ENCODE measurements around the gene PRCC.

Gene PRCC

DNA sequence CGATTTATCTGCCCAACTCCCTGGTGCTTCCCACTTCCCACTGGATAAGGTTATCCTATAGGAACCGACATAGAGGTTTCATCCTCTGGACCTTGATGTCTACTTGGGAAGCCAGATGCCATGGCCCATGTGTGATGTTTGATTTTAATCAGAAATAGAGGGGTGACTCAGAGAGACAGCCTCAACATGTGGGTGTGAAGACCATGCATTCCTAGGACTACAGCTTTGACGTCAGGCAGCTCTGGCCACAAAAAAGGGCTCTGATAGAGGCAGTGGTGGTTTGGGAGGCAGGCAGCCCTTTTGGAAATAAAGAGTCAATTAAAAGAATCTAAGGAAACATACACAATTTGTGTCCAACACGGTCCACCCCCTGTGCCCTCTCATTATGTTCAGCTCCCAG, 54.5 kb downstream of the PRCC start:
- Histone ChIP-seq H3K4me3 (ENCODE audit: low read depth, low read length) (no peak overlapping the region), H3K9ac (ENCODE audit: low read depth, low read length) (no peak overlapping the region), H3K27ac (ENCODE audit: low read depth, low read length) (no peak overlapping the region), H3K27me3 (ENCODE audit: control insufficient read depth, insufficient read depth, low read length) (peaks cover 15% of the 10 kb centered on the region; the same call in 1 of the 2 replicates), H3K9me3 (ENCODE audit: control insufficient read depth, insufficient read depth, low read length) (no peaks in the 10 kb centered on the region), H3K4me1 (ENCODE audit: control insufficient read depth, insufficient read depth, low read length) (no peaks in the 10 kb centered on the region), H3K36me3 (ENCODE audit: control insufficient read depth, insufficient read depth, low read length) (no peaks in the 10 kb centered on the region)

DNA sequence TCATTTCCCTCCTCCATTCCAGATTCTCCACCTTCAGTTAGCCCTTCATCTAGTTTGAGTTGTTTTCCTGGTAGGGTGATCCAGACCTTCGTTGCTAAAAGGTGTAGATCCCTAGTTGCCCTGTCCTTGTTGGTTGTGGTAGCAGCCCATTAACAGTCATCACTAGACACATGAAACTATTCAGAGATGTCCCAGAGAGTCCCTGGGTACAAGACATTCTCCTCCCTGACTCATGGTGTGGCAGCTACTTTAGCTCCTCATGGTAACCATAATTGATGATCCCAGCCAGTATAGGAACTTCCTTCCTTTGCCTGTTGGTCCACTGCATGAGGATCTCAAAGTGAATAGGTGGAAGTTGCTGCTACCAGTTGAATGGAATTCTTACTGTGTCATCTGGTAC, 55.3 kb downstream of the PRCC start:
- H3K9me3 ChIP-seq (ENCODE audit: control insufficient read depth, insufficient read depth, low read length), result no peaks in the 10 kb centered on the region

DNA sequence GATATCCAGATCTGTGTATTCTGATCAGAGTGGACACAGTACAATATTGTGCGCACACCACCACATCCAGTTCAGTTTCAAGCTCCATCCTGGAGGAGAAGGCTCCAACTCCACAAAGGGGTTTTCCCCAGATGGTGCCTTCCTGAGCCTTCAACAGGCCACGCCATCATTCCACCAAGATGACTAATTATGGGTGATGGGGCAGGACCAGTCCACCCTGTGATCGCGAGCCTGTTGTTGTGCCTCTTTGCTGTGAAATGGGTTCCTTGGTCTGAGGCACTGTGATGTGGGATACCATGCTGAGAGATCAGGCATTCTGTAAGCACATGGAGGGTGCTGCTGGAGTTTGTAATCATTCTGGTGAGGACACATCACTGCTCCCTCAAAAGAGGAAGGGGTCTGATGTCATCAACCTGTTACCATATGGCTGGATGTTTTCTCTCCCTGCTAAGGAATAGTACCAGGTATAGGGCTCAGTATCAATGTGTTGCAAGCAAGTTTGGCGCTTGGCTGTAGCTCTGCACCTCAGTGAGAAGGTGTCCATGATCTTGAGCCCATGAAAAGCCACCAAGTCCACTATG, 56.0 kb downstream of the PRCC start:
- no peaks in the 10 kb centered on the region for H3K9me3 ChIP-seq (ENCODE audit: control insufficient read depth, insufficient read depth, low read length)
- no peaks in the 10 kb centered on the region for H3K4me1 ChIP-seq (ENCODE audit: control insufficient read depth, insufficient read depth, low read length)
- H3K27me3 ChIP-seq (ENCODE audit: control insufficient read depth, insufficient read depth, low read length), result peaks cover 15% of the 10 kb centered on the region; the same call in 1 of the 2 replicates
- no peak overlapping the region for H3K4me3 ChIP-seq (ENCODE audit: low read depth, low read length)
- H3K9ac ChIP-seq (ENCODE audit: low read depth, low read length), result no peak overlapping the region
- no peaks in the 10 kb centered on the region for H3K36me3 ChIP-seq (ENCODE audit: control insufficient read depth, insufficient read depth, low read length)
- H3K27ac ChIP-seq (ENCODE audit: low read depth, low read length), result no peak overlapping the region

More for the DNA sequence above, 55.3 kb downstream of the PRCC start:
- peaks cover 15% of the 10 kb centered on the region; the same call in 1 of the 2 replicates for H3K27me3 ChIP-seq (ENCODE audit: control insufficient read depth, insufficient read depth, low read length)
- no peak overlapping the region for H3K27ac ChIP-seq (ENCODE audit: low read depth, low read length)
- H3K9ac ChIP-seq (ENCODE audit: low read depth, low read length), result no peak overlapping the region
- no peaks in the 10 kb centered on the region for H3K36me3 ChIP-seq (ENCODE audit: control insufficient read depth, insufficient read depth, low read length)
- no peak overlapping the region for H3K4me3 ChIP-seq (ENCODE audit: low read depth, low read length)
- no peaks in the 10 kb centered on the region for H3K4me1 ChIP-seq (ENCODE audit: control insufficient read depth, insufficient read depth, low read length)

DNA sequence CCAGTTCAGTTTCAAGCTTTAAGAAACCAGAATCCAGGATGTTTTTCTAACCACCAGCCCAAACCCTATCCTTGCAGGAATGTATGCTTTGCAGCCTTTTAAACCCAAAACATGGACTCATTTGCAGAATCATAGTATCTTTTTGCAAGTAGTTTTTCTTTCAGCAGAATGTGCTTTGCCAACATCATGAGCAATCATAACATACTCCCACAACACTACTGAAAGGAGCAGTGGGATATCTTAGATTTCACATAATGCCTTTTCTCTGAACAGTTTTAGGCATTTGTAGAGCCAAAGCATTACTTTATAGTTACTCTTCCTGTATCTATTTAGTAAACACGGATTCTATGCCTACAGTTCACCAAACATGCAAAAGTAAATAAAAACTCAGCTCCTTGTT, 59.3 kb downstream of the PRCC start:
- H3K36me3 ChIP-seq (ENCODE audit: control insufficient read depth, insufficient read depth, low read length), result no peaks in the 10 kb centered on the region
- no peak overlapping the region for H3K27ac ChIP-seq (ENCODE audit: low read depth, low read length)
- H3K4me1 ChIP-seq (ENCODE audit: control insufficient read depth, insufficient read depth, low read length), result no peaks in the 10 kb centered on the region

DNA sequence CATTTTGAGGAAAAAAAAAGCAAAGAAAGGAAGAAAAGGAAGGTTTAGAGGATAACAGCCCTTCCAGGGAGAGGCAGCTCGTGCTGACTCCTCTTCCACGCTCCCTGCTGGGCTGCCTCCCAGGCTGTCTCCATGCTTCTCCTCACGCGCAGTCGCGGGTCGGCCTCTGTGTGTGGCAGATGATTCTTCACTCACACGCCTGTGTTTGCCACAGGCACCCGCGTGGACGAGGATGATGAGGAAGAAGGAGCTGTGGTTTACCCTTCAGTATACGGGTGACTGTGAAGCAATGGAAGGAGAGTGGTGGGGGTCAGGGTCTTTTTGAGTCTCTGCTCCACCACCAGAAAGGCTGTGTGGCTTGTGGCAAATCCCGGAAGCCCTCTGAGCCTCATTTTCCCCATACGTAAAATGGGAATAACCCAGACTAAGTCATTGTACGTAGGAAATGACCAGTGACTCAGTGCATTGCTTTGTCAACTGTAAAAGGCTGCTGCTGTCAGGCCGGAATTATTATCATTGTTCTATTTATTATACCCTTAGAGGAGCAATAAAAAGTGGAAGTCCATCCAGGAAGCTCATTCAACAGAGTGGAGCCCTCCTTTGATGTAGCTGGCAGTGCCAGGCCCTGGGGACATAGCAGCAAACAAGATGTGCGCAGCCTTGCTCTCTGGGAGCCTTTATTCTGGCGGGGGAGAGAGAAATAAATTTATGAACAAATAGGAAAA, 61.2 kb downstream of the PRCC start:
- no peaks in the 10 kb centered on the region for H3K36me3 ChIP-seq (ENCODE audit: control insufficient read depth, insufficient read depth, low read length)
- no peaks in the 10 kb centered on the region for H3K4me1 ChIP-seq (ENCODE audit: control insufficient read depth, insufficient read depth, low read length)
- peaks cover 8% of the 10 kb centered on the region; the same call in 1 of the 2 replicates for H3K27me3 ChIP-seq (ENCODE audit: control insufficient read depth, insufficient read depth, low read length)
- no peaks in the 10 kb centered on the region for H3K9me3 ChIP-seq (ENCODE audit: control insufficient read depth, insufficient read depth, low read length)
- no peak overlapping the region for H3K9ac ChIP-seq (ENCODE audit: low read depth, low read length)
- H3K4me3 ChIP-seq (ENCODE audit: low read depth, low read length), result no peak overlapping the region
- no peak overlapping the region for H3K27ac ChIP-seq (ENCODE audit: low read depth, low read length)

More for the DNA sequence above, 59.3 kb downstream of the PRCC start:
- Histone ChIP-seq H3K9me3 (ENCODE audit: control insufficient read depth, insufficient read depth, low read length) (no peaks in the 10 kb centered on the region), H3K4me3 (ENCODE audit: low read depth, low read length) (no peak overlapping the region), H3K9ac (ENCODE audit: low read depth, low read length) (no peak overlapping the region), H3K27me3 (ENCODE audit: control insufficient read depth, insufficient read depth, low read length) (peaks cover 16% of the 10 kb centered on the region)

DNA sequence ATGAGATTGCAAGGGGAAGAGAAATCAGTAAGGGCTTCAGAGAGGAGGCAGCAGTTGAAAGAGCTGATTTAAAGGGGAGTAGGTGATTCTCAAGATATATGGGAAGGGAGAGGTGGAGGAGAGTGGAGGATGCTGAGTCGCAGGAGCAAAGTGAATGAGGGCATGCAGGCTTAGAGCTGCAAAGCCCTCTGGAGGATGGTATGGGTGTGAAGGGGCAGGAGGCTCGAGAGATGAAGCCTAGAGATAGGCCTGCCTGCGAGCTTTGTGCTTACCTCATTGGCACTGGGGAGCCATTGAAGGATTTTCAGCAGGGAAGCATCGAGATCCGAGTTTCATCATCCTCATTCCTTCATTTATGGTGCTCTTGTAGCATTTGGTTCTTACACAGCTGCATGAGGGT, 65.1 kb downstream of the PRCC start:
- no peaks in the 10 kb centered on the region for H3K4me1 ChIP-seq (ENCODE audit: control insufficient read depth, insufficient read depth, low read length)
- no peak overlapping the region for H3K9ac ChIP-seq (ENCODE audit: low read depth, low read length)
- H3K27me3 ChIP-seq (ENCODE audit: control insufficient read depth, insufficient read depth, low read length), result peaks cover 24% of the 10 kb centered on the region
- H3K36me3 ChIP-seq (ENCODE audit: control insufficient read depth, insufficient read depth, low read length), result no peaks in the 10 kb centered on the region
- H3K9me3 ChIP-seq (ENCODE audit: control insufficient read depth, insufficient read depth, low read length), result no peaks in the 10 kb centered on the region
- no peak overlapping the region for H3K4me3 ChIP-seq (ENCODE audit: low read depth, low read length)
- H3K27ac ChIP-seq (ENCODE audit: low read depth, low read length), result no peak overlapping the region

DNA sequence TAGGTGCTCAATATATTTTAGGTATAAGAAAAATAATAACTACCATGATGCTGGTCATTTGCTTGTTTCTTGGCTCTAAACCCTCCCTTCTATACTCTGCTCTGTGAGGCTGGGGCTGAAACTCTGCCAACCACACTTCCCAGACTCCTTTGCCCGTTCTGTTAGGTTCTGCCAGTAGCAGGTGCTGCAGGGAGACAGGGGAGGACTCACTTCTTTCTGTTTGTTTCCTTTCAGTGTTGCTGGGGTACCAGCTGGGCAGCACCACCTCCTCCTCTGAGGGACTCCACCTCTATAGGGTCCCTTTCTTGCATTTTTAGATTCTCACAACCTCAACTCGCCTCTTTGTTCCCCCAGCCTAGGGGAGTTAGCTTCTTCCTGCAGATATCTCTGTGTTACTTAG, 66.3 kb downstream of the PRCC start:
- H3K27ac ChIP-seq (ENCODE audit: low read depth, low read length), result no peak overlapping the region
- peaks cover 29% of the 10 kb centered on the region for H3K27me3 ChIP-seq (ENCODE audit: control insufficient read depth, insufficient read depth, low read length)

DNA sequence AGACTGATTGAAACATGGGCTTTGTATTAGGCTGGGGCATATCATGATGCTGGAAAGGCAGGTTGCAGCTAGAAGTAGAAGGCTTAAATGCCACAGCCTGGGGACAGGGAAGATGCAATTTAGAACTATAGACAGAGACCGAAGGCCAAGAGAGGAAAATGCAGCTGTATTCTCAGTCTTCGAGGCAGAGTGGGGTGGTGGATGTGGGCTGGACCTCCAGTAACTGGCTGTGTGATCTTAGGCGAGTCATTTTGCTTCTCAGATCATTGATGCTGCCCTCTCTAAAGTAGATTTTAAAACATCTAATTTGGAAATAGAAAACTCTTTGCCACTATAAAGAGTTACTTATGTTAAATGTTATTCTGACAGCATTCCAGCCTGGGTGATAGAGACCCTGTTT, 67.0 kb downstream of the PRCC start:
- Histone ChIP-seq H3K9me3 (ENCODE audit: control insufficient read depth, insufficient read depth, low read length) (no peaks in the 10 kb centered on the region), H3K36me3 (ENCODE audit: control insufficient read depth, insufficient read depth, low read length) (no peaks in the 10 kb centered on the region), H3K4me1 (ENCODE audit: control insufficient read depth, insufficient read depth, low read length) (peaks cover 3% of the 10 kb centered on the region; the same call in 1 of the 2 replicates), H3K27ac (ENCODE audit: low read depth, low read length) (no peak overlapping the region), H3K9ac (ENCODE audit: low read depth, low read length) (no peak overlapping the region), H3K27me3 (ENCODE audit: control insufficient read depth, insufficient read depth, low read length) (peaks cover 29% of the 10 kb centered on the region), H3K4me3 (ENCODE audit: low read depth, low read length) (no peak overlapping the region)

More for the DNA sequence above, 66.3 kb downstream of the PRCC start:
- Histone ChIP-seq H3K9ac (ENCODE audit: low read depth, low read length) (no peak overlapping the region), H3K4me1 (ENCODE audit: control insufficient read depth, insufficient read depth, low read length) (no peaks in the 10 kb centered on the region), H3K36me3 (ENCODE audit: control insufficient read depth, insufficient read depth, low read length) (no peaks in the 10 kb centered on the region), H3K9me3 (ENCODE audit: control insufficient read depth, insufficient read depth, low read length) (no peaks in the 10 kb centered on the region), H3K4me3 (ENCODE audit: low read depth, low read length) (no peak overlapping the region)

DNA sequence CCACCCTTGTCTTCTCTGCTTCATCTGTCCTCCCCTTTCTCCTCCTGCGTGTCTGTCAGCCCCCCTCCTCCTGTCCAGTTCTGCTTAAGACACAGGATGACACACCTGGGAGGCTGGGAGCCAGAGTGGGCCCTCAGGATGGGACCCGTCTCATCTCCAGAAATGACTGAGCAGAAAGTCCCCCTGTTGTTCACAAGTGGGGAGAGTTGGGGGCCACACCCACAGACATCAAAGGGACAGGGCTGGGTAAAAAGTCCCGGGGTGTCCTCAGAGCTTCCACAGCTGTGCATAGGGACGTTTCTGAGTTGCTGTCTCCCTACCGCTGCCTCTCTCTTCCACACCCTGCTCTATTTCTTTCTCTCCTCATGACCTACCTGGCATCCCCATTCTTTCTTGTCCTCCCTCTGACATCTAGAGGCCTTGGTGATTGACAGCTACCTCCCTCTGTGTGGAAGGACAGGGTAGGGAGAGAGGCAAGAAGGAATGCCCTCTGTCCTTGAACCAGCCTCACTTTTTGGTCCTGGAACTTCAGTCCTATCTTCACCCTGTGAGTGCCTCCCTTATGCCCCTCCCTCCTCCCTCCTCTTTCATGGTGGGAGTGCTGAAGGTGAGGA, 68.8 kb downstream of the PRCC start:
- H3K27ac ChIP-seq (ENCODE audit: low read depth, low read length), result no peak overlapping the region
- H3K9ac ChIP-seq (ENCODE audit: low read depth, low read length), result no peak overlapping the region
- peaks cover 25% of the 10 kb centered on the region for H3K27me3 ChIP-seq (ENCODE audit: control insufficient read depth, insufficient read depth, low read length)
- peaks cover 3% of the 10 kb centered on the region; the same call in 1 of the 2 replicates for H3K4me1 ChIP-seq (ENCODE audit: control insufficient read depth, insufficient read depth, low read length)
- no peaks in the 10 kb centered on the region for H3K36me3 ChIP-seq (ENCODE audit: control insufficient read depth, insufficient read depth, low read length)
- H3K4me3 ChIP-seq (ENCODE audit: low read depth, low read length), result no peak overlapping the region
- no peaks in the 10 kb centered on the region for H3K9me3 ChIP-seq (ENCODE audit: control insufficient read depth, insufficient read depth, low read length)

DNA sequence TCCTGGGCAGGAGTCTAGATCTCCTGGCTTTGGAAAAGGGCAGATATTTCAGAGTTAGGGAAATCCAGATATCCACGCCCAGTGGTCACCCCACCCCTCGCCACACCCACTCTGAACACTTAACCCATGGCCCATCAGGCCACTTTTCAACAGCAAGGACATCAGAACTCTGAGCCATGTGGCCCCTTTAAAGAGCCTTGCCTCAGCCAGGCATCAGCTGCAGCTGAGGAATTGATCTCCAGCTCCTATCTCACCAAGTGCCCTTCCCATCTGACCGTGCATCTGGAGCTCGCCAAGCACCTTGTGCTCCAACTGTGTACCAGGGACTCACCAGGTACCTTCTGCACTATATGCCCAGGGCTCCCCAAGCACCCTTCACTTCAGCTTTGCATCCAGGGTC, 69.6 kb downstream of the PRCC start:
- peaks cover 27% of the 10 kb centered on the region for H3K27me3 ChIP-seq (ENCODE audit: control insufficient read depth, insufficient read depth, low read length)
- H3K4me3 ChIP-seq (ENCODE audit: low read depth, low read length), result no peak overlapping the region
- H3K9me3 ChIP-seq (ENCODE audit: control insufficient read depth, insufficient read depth, low read length), result no peaks in the 10 kb centered on the region
- H3K36me3 ChIP-seq (ENCODE audit: control insufficient read depth, insufficient read depth, low read length), result no peaks in the 10 kb centered on the region
- H3K9ac ChIP-seq (ENCODE audit: low read depth, low read length), result no peak overlapping the region
- H3K4me1 ChIP-seq (ENCODE audit: control insufficient read depth, insufficient read depth, low read length), result peaks cover 3% of the 10 kb centered on the region; the same call in 1 of the 2 replicates
- H3K27ac ChIP-seq (ENCODE audit: low read depth, low read length), result no peak overlapping the region

DNA sequence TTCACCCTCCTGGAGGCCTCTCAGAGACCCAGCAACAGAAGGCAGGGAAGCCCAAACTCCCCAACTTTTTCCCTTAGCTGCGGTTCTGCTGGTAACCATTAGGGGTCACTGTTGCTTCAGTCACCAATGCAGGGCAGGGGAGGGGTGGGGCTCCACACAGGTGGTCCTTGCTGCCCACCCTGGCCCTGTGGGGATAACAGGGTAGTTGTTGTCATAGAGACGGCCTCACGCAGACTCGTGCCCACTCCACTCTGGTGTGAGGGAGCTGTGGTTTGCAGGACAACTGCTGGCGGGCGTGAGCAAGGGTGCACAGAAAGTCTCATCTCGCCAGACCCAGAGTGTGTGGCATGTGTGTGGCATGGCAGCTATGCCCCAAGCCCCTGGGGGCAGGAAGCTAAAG, 71.6 kb downstream of the PRCC start:
- H3K27me3 ChIP-seq (ENCODE audit: control insufficient read depth, insufficient read depth, low read length), result peaks cover 47% of the 10 kb centered on the region
- no peak overlapping the region for H3K27ac ChIP-seq (ENCODE audit: low read depth, low read length)

More for the DNA sequence above, 71.6 kb downstream of the PRCC start:
- H3K9ac ChIP-seq (ENCODE audit: low read depth, low read length), result no peak overlapping the region
- H3K4me3 ChIP-seq (ENCODE audit: low read depth, low read length), result no peak overlapping the region
- H3K9me3 ChIP-seq (ENCODE audit: control insufficient read depth, insufficient read depth, low read length), result no peaks in the 10 kb centered on the region
- H3K36me3 ChIP-seq (ENCODE audit: control insufficient read depth, insufficient read depth, low read length), result no peaks in the 10 kb centered on the region
- peaks cover 3% of the 10 kb centered on the region; the same call in 1 of the 2 replicates for H3K4me1 ChIP-seq (ENCODE audit: control insufficient read depth, insufficient read depth, low read length)
